OCI-LY1 (cell line): Measurements from ENCODE around the gene AMPD3.

ENCODE experiments used
- H2AFZ ChIP-seq: fragments of 200-600 bp; sonication (generic), shearing (Covaris generic); 2 replicates; pipeline ENCODE4 v1.6.0; 2014; ENCODE audit warnings: antibody characterized with exemption, mild to moderate bottlenecking, low read length
- H3F3A ChIP-seq: fragments of 200-600 bp; sonication (generic), shearing (Covaris generic); 2 replicates; pipeline ENCODE4 v1.6.0; 2014; ENCODE audit warnings: mild to moderate bottlenecking, antibody characterized with exemption, low read length, moderate library complexity; ENCODE audit not compliant: insufficient read depth
- H3K27ac ChIP-seq: fragments of 200-600 bp; sonication (generic); 2 replicates; pipeline ENCODE4 v1.5.1; 2014; ENCODE audit warnings: low read length, mixed run types, mild to moderate bottlenecking, low read depth; ENCODE audit not compliant: poor library complexity, severe bottlenecking
- H3K27me3 ChIP-seq: fragments of 200-600 bp; sonication (generic); 2 replicates; pipeline ENCODE4 v1.6.0; 2014; ENCODE audit warnings: antibody characterized with exemption, mild to moderate bottlenecking, low read length, moderate library complexity; ENCODE audit not compliant: insufficient read depth
- H3K36me3 ChIP-seq: fragments of 200-600 bp; sonication (generic); 2 replicates; pipeline ENCODE4 v1.6.1; 2014; ENCODE audit warnings: mild to moderate bottlenecking, antibody characterized with exemption, low read length, moderate library complexity, mixed read lengths; ENCODE audit not compliant: insufficient read depth
- H3K4me1 ChIP-seq: fragments of 200-600 bp; sonication (generic); 2 replicates; pipeline ENCODE4 v1.5.1; 2014; ENCODE audit warnings: mild to moderate bottlenecking, low read length, moderate library complexity; ENCODE audit not compliant: insufficient read depth, severe bottlenecking
- H3K4me2 ChIP-seq: fragments of 200-600 bp; sonication (generic), shearing (Covaris generic); 2 replicates; pipeline ENCODE4 v1.6.1; 2014; ENCODE audit warnings: low read length
- H3K4me3 ChIP-seq: fragments of 200-600 bp; sonication (generic); 2 replicates; pipeline ENCODE4 v1.5.1; 2014; ENCODE audit warnings: low read length, low read depth, mild to moderate bottlenecking, mixed read lengths; ENCODE audit not compliant: poor library complexity, severe bottlenecking
- H3K79me2 ChIP-seq: fragments of 200-600 bp; shearing (Covaris generic); 2 replicates; pipeline ENCODE4 v1.6.1; 2016; ENCODE audit warnings: mixed run types, low read length, mixed read lengths; ENCODE audit not compliant: insufficient read depth
- H3K9ac ChIP-seq: fragments of 200-600 bp; sonication (generic), shearing (Covaris generic); 2 replicates; pipeline ENCODE4 v1.6.1; 2014; ENCODE audit warnings: mild to moderate bottlenecking, low read length, mixed read lengths
- H3K9me2 ChIP-seq: fragments of 200-600 bp; sonication (generic), shearing (Covaris generic); 2 replicates; pipeline ENCODE4 v1.6.1; 2014; ENCODE audit warnings: low read depth, mild to moderate bottlenecking, low read length, mixed read lengths
- H3K9me3 ChIP-seq: fragments of 200-600 bp; shearing (Covaris generic); 2 replicates; pipeline ENCODE4 v1.6.1; 2014; ENCODE audit warnings: low read length, mixed read lengths
- H4K20me1 ChIP-seq: fragments of 200-600 bp; sonication (generic), shearing (Covaris generic); 2 replicates; pipeline ENCODE4 v1.6.0; 2016; ENCODE audit warnings: mild to moderate bottlenecking, low read length; ENCODE audit not compliant: insufficient read depth
- CTCF ChIP-seq: fragments of 200-600 bp; sonication (generic), shearing (Covaris generic); IDR thresholded peaks from 2 replicates; pipeline ENCODE4 v1.5.1; 2017; ENCODE audit warnings: mild to moderate bottlenecking, antibody characterized with exemption, low read length, moderate library complexity, mixed read lengths
- EZH2 ChIP-seq: fragments of 200-600 bp; sonication (generic), shearing (Covaris generic); IDR thresholded peaks from 2 replicates; pipeline ENCODE4 v1.8.0; 2017; ENCODE audit warnings: borderline replicate concordance, mixed run types, mild to moderate bottlenecking, antibody characterized with exemption, low read length, moderate library complexity, mixed read lengths

The AMPD3 gene

DNA sequence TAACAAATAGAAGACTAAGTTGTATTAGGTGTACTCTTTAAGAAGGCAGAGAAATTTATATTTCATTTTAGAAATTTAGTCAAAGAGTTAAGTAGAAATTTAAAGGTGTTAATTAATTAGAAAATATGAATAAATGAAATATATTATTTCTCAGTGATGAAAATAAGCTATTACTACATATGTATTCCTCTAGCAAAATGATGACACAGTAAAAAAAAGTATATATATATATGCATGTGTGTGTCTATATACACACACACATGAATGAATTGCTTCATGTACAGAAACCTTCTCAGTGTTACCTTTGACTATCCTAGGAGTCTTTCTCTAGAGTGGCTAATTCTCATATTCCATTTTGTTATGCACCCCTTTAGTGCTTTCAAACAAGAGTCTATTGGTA is 78.3 kb downstream of the AMPD3 start:
- H3K79me2 ChIP-seq, result no peaks in the 10 kb centered on the region
- H3K4me3 ChIP-seq, result no peak overlapping the region
- no peak overlapping the region for H3K27ac ChIP-seq
- H3F3A ChIP-seq, result no peaks in the 10 kb centered on the region
- no peak for TF ChIP-seq EZH2
- H3K9ac ChIP-seq, result no peak overlapping the region
- no peak overlapping the region for H3K4me2 ChIP-seq
- no peaks in the 10 kb centered on the region for H3K9me3 ChIP-seq
- no peaks in the 10 kb centered on the region for H3K9me2 ChIP-seq
- no peaks in the 10 kb centered on the region for H3K27me3 ChIP-seq
- H4K20me1 ChIP-seq, result no peaks in the 10 kb centered on the region
- H3K4me1 ChIP-seq, result no peaks in the 10 kb centered on the region
- H3K36me3 ChIP-seq, result peaks cover 8% of the 10 kb centered on the region; the same call in 1 of the 2 replicates
- no peak overlapping the region for H2AFZ ChIP-seq

- no peaks in the 10 kb centered on the region for H3K9me2 ChIP-seq
- H3K27me3 ChIP-seq, result no peaks in the 10 kb centered on the region
- H3K36me3 ChIP-seq, result peaks cover 3% of the 10 kb centered on the region; the same call in 1 of the 2 replicates
- H2AFZ ChIP-seq, result no peak overlapping the region
- H3K9ac ChIP-seq, result no peak overlapping the region
- H3K4me3 ChIP-seq, result no peak overlapping the region
- TF ChIP-seq EZH2 (no peak), CTCF (no peak)
- H3K79me2 ChIP-seq, result no peaks in the 10 kb centered on the region
- H3K9me3 ChIP-seq, result no peaks in the 10 kb centered on the region
- no peaks in the 10 kb centered on the region for H3F3A ChIP-seq
- no peaks in the 10 kb centered on the region for H4K20me1 ChIP-seq
- no peaks in the 10 kb centered on the region for H3K4me1 ChIP-seq
- no peak overlapping the region for H3K27ac ChIP-seq
- no peak overlapping the region for H3K4me2 ChIP-seq
These were observed 79.3 kb downstream of the AMPD3 start for GRCh38 chr11:10534316-10534715.

DNA sequence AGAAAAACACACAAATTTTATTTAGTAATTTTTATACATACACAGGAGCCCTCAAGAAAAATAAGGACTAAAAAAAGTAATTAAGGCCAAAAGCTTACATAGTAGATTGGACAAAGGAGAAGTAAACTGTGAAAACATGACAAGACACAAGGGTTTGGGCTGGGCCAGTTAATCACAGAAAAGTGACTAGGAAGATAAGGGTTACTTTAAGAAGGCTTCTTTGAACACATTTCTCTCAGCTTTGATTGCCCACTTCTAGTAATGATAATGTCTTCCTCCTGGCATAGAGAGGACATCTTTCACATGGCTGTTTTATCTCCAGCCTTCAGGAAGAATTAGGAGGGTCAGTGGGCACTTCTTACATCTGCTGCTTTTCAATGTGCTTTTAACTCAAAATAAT is 82.5 kb downstream of the AMPD3 start:
- no peak overlapping the region for H3K4me2 ChIP-seq
- H3K36me3 ChIP-seq, result no peaks in the 10 kb centered on the region
- H2AFZ ChIP-seq, result no peak overlapping the region
- no peaks in the 10 kb centered on the region for H4K20me1 ChIP-seq
- H3K4me3 ChIP-seq, result no peak overlapping the region
- TF ChIP-seq EZH2, result no peak
- no peak for TF ChIP-seq CTCF
- H3K4me1 ChIP-seq, result peaks cover 15% of the 10 kb centered on the region
- H3K27me3 ChIP-seq, result no peaks in the 10 kb centered on the region
- H3K9me3 ChIP-seq, result no peaks in the 10 kb centered on the region
- H3F3A ChIP-seq, result no peaks in the 10 kb centered on the region
- H3K27ac ChIP-seq, result no peak overlapping the region
- H3K79me2 ChIP-seq, result no peaks in the 10 kb centered on the region
- H3K9me2 ChIP-seq, result no peaks in the 10 kb centered on the region
- H3K9ac ChIP-seq, result no peak overlapping the region

GRCh38 chr11:10538924-10539323 is 83.9 kb downstream of the AMPD3 start:
- Histone ChIP-seq H3K27ac (no peak overlapping the region), H3K9ac (no peak overlapping the region), H3K4me3 (no peak overlapping the region), H3K9me2 (no peaks in the 10 kb centered on the region), H3K27me3 (no peaks in the 10 kb centered on the region), H3K36me3 (no peaks in the 10 kb centered on the region), H4K20me1 (no peaks in the 10 kb centered on the region), H3F3A (no peaks in the 10 kb centered on the region), H3K9me3 (peaks cover 9% of the 10 kb centered on the region; the same call in 1 of the 2 replicates), H3K79me2 (no peaks in the 10 kb centered on the region), H3K4me2 (no peak overlapping the region), H2AFZ (no peak overlapping the region), H3K4me1 (peaks cover 15% of the 10 kb centered on the region)
- no peak for TF ChIP-seq CTCF
- TF ChIP-seq EZH2, result no peak
